ENCODE results near the gene FAM3D.
A peak's percentile ranks its signal among the peaks of the same experiment; 100 is the strongest.

Gene FAM3D

DNA sequence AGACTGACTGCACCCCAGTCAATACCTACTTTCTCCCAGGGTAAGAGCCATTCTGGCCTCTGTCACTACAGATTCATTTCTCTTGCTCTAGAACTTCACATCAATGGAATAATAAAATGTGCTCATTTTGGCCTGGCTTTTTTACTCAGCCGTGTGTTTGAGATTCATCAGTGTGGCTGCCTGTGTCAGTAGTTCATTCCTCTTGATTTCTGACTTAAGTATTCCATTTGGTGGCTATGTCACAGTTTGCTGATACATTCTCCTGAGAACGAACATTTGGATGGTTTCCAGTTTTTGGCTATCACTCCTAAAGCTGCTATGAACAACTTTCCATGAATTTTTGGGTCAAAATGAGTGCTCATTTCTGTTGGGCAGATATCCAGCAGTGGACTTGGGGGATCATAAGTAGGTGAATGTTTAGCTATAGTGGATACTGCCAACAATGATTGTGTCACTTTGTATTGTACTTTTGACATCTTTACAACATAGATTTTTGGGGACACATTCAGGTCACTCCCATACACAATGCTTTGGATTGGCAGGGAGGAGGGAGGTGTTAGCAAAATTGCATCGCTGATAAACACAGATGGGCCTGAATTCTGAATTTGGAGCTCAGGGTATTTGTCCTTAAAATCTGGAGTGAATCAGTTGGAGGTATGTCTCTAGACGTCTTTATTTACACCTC, 69.6 kb downstream of the FAM3D start:
- no peak for DNase-seq (ENCODE audit: low read depth, low spot score)

DNA sequence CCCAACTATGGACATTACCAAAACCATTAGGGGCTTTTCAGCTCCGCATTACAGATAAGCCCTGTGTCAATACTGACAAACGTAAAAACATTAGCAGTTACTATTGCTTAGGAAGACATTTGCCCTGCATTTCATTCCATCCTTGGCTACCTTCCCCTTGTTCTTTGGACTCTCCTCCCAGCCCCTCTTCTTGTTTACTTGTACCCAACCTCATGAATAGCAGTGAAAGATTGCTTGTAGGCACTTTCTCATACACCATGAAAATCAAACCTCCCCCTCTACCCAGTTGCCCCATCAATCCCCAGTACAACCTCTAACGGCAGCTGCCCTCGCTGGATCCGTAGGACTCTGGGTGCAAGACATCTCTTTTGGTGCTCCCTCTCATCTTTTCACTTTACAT, 72.5 kb downstream of the FAM3D start:
- no peak for DNase-seq (ENCODE audit: low read depth, low spot score)

DNA sequence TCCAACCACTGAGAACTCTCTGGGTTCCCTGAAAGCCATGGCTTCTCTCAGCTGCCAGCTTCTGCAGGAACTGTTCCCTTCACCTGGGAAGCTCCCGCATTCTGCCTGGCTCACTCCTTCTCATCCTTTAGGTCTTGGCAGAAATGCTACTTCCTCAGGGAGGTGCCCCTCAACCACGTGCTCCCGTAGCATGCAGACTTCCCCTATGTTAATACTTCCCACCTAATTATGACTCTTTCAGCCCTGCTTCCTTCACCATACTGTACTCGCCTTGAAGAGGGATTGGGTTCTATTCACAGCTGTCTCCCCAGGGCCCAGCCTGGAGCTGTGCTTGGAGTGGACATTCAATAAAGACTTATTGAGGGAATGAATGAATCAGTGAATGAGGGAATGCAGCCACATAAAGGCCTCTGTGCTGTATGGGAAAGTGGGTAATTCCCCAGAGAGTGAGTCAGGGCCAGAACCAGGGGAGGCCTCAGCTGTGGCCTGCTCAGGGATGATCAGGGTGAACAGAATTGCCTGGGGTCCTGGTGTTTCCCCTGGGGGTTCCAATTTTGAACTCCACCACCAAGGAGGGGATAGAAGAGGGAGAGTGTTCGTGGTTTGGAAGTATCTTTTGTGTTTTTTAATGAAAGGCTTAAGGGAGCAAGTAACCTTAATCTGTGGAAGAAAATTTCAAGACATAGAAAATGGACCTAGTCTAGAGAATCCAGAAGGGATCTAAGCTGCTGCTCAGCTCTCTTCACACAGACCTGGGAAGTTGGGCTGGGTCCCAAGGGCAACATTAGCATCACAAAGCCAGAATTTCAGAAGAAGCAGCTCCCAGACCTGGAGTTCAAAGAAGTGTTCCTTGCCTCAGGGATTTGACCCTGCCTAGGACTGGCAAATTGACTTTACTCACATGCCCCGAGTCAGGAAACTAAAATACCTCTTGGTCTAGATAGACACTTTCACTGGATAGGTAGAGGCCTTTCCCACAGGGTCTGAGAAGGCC, 74.8 kb downstream of the FAM3D start:
- DNase-seq (ENCODE audit: low read depth, low spot score) = no peak

DNA sequence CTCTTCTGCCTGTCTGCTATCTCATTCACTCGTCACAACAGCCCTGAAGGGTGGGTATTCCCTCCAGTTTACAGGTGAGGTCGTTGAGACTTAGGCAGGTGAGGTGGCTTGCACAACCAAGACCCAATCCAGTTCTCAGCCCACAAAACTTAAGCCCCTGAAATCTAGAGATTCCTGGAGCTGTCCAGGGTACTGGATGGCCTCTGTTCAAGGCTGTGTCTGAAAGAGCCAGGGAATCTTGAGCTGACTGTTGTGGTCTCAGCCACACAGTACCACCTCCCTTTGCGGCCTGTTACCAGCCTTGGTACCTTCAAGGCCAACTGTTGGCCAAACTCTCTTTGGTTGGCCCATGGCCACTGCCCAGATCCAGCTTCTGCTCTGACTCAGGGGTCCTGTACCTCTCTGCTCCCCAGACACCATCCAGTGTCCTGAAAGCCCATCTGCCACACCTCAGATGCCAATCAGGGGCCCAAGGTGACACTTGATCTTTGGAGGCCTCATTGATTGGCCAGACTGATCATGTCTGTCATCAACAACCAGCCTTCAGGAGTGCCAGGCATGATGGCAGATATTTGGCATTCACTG, 78.5 kb downstream of the FAM3D start:
- no peak for DNase-seq (ENCODE audit: low read depth, low spot score)

DNA sequence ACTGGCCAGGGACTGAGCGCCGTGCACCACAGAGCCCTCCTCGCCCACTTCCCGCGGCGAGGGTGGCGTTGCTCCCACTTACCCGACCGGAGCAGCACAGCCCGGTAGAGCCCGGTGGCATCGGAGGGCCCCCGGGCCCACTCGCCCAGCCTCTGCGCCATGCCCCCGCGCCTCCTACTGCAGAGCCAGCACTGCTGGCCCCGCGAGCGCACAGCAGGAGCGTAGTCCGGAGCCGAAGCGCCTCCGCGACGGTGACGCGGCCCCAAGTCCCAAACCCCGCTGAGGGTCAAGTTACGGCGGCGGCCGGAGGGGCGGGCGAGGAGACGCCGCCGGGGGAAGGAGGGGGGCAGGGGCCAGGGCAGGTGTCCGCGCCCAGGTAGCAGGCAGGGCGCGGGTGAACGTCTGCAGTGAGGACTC, 79.8 kb downstream of the FAM3D start:
- no peak for DNase-seq (ENCODE audit: low read depth, low spot score)

DNA sequence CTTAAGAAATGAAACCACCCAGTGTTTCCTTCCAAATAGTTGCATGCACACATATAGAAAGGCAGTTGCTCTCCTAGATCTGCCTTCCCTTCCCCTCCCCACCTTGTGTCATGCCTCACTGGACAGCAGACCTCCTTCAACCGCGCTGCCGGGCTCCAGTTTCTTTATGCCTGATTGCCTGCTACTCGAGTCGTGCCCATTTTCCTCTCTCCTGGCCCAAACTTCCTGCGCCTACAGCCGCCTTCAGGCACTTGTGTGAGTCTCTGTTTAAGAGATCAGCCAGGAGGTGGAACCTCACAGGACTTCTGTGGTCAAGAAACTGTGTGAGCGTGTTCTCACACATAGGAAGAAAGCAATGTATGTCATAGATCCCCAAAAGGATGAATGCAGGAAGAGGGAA, 80.6 kb downstream of the FAM3D start:
- DNase-seq (ENCODE audit: low read depth, low spot score) = no peak

DNA sequence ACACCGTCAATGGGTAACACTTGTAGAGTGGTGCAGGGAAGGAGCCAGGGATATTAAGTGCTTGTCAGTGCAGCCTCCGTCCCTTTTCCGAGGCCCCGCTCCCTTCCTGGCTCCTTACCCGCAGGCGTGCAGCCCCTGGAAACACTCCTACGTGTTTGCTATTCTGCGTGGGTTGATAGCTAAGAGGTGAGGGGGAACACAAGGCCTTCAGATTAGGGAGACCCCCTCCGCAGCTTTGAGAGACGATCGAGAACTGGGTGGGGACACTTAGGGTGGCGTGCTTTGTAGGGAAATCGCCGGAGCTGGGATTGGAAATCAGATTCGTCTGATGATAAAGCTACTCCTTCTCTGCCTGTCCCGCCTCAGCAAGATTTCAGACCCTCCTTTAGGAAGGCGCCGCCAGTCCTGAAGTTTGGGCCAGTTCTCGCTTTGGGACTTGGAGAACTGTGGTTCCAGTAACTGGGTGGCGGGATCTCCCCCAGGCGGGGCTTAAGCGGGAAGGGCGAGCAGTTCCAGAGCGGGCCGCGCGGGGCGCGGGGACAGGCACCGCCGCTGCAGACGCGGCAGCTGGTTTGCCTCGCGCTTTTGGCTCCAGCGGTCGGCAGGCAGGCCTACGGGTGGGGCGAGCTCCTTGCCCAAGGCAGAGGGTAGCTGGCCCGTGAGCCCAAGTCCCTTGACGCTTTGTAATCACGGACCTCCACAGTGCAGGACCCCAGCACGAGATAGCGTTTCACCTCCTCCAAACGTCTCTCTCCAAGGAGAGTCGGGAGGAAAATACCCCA, 81.4 kb downstream of the FAM3D start:
- DNase-seq (ENCODE audit: low read depth, low spot score) = peak; percentile 36

DNA sequence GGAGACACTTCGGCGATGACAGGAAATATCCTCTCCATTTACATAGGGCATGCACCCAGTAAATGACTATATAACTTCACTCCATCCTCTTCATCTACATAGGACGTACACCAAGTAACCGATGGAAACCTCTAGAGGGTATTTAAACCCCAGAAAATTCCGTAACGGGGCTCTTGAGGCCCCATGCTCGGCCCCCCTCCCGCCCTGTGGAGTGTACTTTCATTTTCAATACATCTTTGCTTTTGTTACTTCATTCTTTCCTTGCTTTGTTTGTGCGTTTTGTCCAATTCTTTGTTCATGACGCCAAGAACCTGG, 81.9 kb downstream of the FAM3D start:
- DNase-seq (ENCODE audit: low read depth, low spot score) = no peak
